Activated T-helper 2 cell treated with anti-CD3 and anti-CD28 coated beads, Interferon-gamma antibody, Interleukin-2, Interleukin-4, amounts not matched to agents 10 μg/mL and 5 μg/mL and 100 μg/mL, durations not matched to agents 14 hours and 24 hours and 36 hours (primary cell): ENCODE measurements around the gene SMIM1. TPM values are rescaled to one million over a fixed set of nuclear protein-coding genes. Genes with fewer than 3 reads are reported as not detected.

Source experiments
- DNase-seq: peaks from one replicate; pipeline ENCODE4 v3.0.0; 2021; ENCODE audit warnings: low spot score
- H3K27ac Mint-ChIP-seq: one replicate; pipeline ENCODE4 v1.8.0; 2021; ENCODE audit warnings: mixed read lengths
- H3K27me3 Mint-ChIP-seq: one replicate; pipeline ENCODE4 v1.8.0; 2021; ENCODE audit warnings: low read depth, mixed read lengths
- H3K36me3 Mint-ChIP-seq: one replicate; pipeline ENCODE4 v1.8.0; 2021; ENCODE audit warnings: low read depth, mixed read lengths
- H3K4me1 Mint-ChIP-seq: one replicate; pipeline ENCODE4 v1.8.0; 2021; ENCODE audit warnings: low read depth, mixed read lengths
- H3K4me3 Mint-ChIP-seq: one replicate; pipeline ENCODE4 v1.8.0; 2021; ENCODE audit warnings: low read depth, mild to moderate bottlenecking, moderate library complexity, mixed read lengths
- H3K9me3 Mint-ChIP-seq: one replicate; pipeline ENCODE4 v1.8.0; 2021; ENCODE audit warnings: mixed read lengths
- intact Hi-C: fragments of 100-400 bp; cut with micrococcal nuclease; formaldehyde crosslinking; loops from one replicate; pipeline ENCODE4 v1.15.1; 2023
- total RNA-seq: library from RNA; stranded (reverse); gene quantifications from 2 replicates; pipeline ENCODE4 v1.2.3, GENCODE V29; 2022

The SMIM1 gene
- total RNA-seq, 1 donor from 2014 or later: 2.3 TPM

- Mint-ChIP-seq H3K27me3 (no peaks in the 10 kb centered on the region), H3K36me3 (peaks cover 14% of the 10 kb centered on the region), H3K27ac (no peak overlapping the region), H3K9me3 (no peaks in the 10 kb centered on the region), H3K4me1 (no peaks in the 10 kb centered on the region), H3K4me3 (no peak overlapping the region)
- intact Hi-C loops: no loop called here
- no peak for DNase-seq
These were observed 49.4 kb downstream of the SMIM1 start for GRCh38 chr1:3821908-3822307.

GRCh38 chr1:3822421-3822820 lies 49.9 kb downstream of the SMIM1 start:
- Mint-ChIP-seq H3K4me3 (no peak overlapping the region), H3K27me3 (no peaks in the 10 kb centered on the region), H3K27ac (no peak overlapping the region), H3K9me3 (no peaks in the 10 kb centered on the region), H3K36me3 (peaks cover 14% of the 10 kb centered on the region), H3K4me1 (no peaks in the 10 kb centered on the region)
- DNase-seq: no peak
- intact Hi-C loops: no loop called here

- H3K36me3 Mint-ChIP-seq: peaks cover 22% of the 10 kb centered on the region
- DNase-seq: no peak
- H3K4me1 Mint-ChIP-seq: no peaks in the 10 kb centered on the region
- no peaks in the 10 kb centered on the region for H3K9me3 Mint-ChIP-seq
- H3K27ac Mint-ChIP-seq: no peak overlapping the region
- no peak overlapping the region for H3K4me3 Mint-ChIP-seq
- intact Hi-C loops: no loop called here
- H3K27me3 Mint-ChIP-seq: no peaks in the 10 kb centered on the region
These were observed 52.1 kb downstream of the SMIM1 start for GRCh38 chr1:3824650-3825049.

- no peak overlapping the region for H3K27ac Mint-ChIP-seq
- H3K36me3 Mint-ChIP-seq: peaks cover 22% of the 10 kb centered on the region
- H3K4me3 Mint-ChIP-seq: no peak overlapping the region
- DNase-seq: no peak
- no peaks in the 10 kb centered on the region for H3K27me3 Mint-ChIP-seq
- no peaks in the 10 kb centered on the region for H3K9me3 Mint-ChIP-seq
- H3K4me1 Mint-ChIP-seq: no peaks in the 10 kb centered on the region
- intact Hi-C loops: no loop called here
These were observed 52.8 kb downstream of the SMIM1 start for GRCh38 chr1:3825356-3825755.

Other genes starting within 250 kb of the SMIM1 start
- gene MEGF6, start 161.2 kb upstream of the SMIM1 start, total RNA-seq: 1.7 and 1.9 TPM in 2 replicates
- 7.0 and 7.1 TPM in 2 replicates for gene TPRG1L, start 147.7 kb upstream of the SMIM1 start, total RNA-seq
- gene WRAP73, start 122.6 kb upstream of the SMIM1 start, total RNA-seq: 38.7 and 42.2 TPM in 2 replicates
- gene TP73, start 120.2 kb upstream of the SMIM1 start, total RNA-seq: 2.4 and 2.5 TPM in 2 replicates
- 0.07 TPM in 1 of 2 replicates, not detected in the other for gene CCDC27, start 20.3 kb upstream of the SMIM1 start, total RNA-seq
- 40.4 and 41.3 TPM in 2 replicates for gene LRRC47, start 23.7 kb downstream of the SMIM1 start, total RNA-seq
- 35.4 and 49.9 TPM in 2 replicates for gene CEP104, start 84.5 kb downstream of the SMIM1 start, total RNA-seq
- 15.2 and 17.3 TPM in 2 replicates for gene DFFB, start 84.7 kb downstream of the SMIM1 start, total RNA-seq
- 44.0 and 44.9 TPM in 2 replicates for gene C1orf174, start 127.5 kb downstream of the SMIM1 start, total RNA-seq